Measurements from ENCODE around the gene CES2.

Gene CES2

GRCh38 chr16:66958857-66959703 is 23.8 kb downstream of the CES2 start:
- Histone ChIP-seq H3K27ac (ENCODE audit: low read length, poor library complexity, severe bottlenecking) (no peak overlapping the region), H3K4ac (ENCODE audit: low read depth in 1 of 2, low read length in 2 of 2) (no peak overlapping the region), H3K79me1 (replicated peaks; ENCODE audit: low read length, poor library complexity, severe bottlenecking) (no peaks in the 10 kb centered on the region), H4K8ac (ENCODE audit: low read length) (no peak overlapping the region), H2BK5ac (ENCODE audit: low read depth, low read length, poor library complexity, severe bottlenecking) (no peak overlapping the region), H3K9me3 (ENCODE audit: control insufficient read depth, low read length) (no peaks in the 10 kb centered on the region), H2AK5ac (ENCODE audit: low read length, severe bottlenecking) (no peak overlapping the region), H3K14ac (ENCODE audit: low read length in 2 of 2) (no peak overlapping the region), H3K9ac (ENCODE audit: low read length) (no peak overlapping the region), H4K91ac (ENCODE audit: low read length) (no peak overlapping the region), H2BK12ac (ENCODE audit: low read length in 2 of 2) (no peak overlapping the region), H3K36me3 (ENCODE audit: control insufficient read depth in 1 of 2, insufficient read depth in 2 of 2, low read depth in 1 of 2, low read length in 2 of 2) (no peaks in the 10 kb centered on the region), H3K18ac (ENCODE audit: low read depth in 1 of 2, low read length in 2 of 2) (no peak overlapping the region), H3K4me2 (ENCODE audit: low read length, poor library complexity, severe bottlenecking) (no peak overlapping the region), H2AFZ (ENCODE audit: low read depth, low read length) (no peak overlapping the region), H2BK15ac (ENCODE audit: low read depth, poor library complexity, severe bottlenecking) (no peak overlapping the region), H3K23ac (ENCODE audit: low read length in 2 of 2) (no peak overlapping the region), H3K4me1 (ENCODE audit: control insufficient read depth, insufficient read depth, low read depth, low read length) (no peaks in the 10 kb centered on the region), H3K27me3 (ENCODE audit: control insufficient read depth in 1 of 2, insufficient read depth in 1 of 2, low read length in 2 of 2) (peaks cover 3 to 13% of the 10 kb centered on the region in 2 experiments), H3K4me3 (ENCODE audit: insufficient read depth in 1 of 2, low read depth in 1 of 2, low read length in 2 of 2) (no peak overlapping the region), H2BK120ac (ENCODE audit: low read depth, low read length) (no peak overlapping the region)
- WGBS: 72% methylated on average over 7 of the region's 7 CpGs
- DNase-seq: no peak

- Histone ChIP-seq H3K14ac (ENCODE audit: low read length in 2 of 2) (no peak overlapping the region), H3K27me3 (ENCODE audit: control insufficient read depth in 1 of 2, insufficient read depth in 1 of 2, low read length in 2 of 2) (peaks cover 10 to 20% of the 10 kb centered on the region in 2 experiments), H3K4me1 (ENCODE audit: control insufficient read depth, insufficient read depth, low read depth, low read length) (no peaks in the 10 kb centered on the region), H3K23ac (ENCODE audit: low read length in 2 of 2) (no peak overlapping the region), H2BK12ac (ENCODE audit: low read length in 2 of 2) (no peak overlapping the region), H3K9me3 (ENCODE audit: control insufficient read depth, low read length) (no peaks in the 10 kb centered on the region), H2AFZ (ENCODE audit: low read depth, low read length) (no peak overlapping the region), H2AK5ac (ENCODE audit: low read length, severe bottlenecking) (no peak overlapping the region), H3K4me3 (ENCODE audit: insufficient read depth in 1 of 2, low read depth in 1 of 2, low read length in 2 of 2) (no peak overlapping the region), H2BK15ac (ENCODE audit: low read depth, poor library complexity, severe bottlenecking) (no peak overlapping the region), H3K4me2 (ENCODE audit: low read length, poor library complexity, severe bottlenecking) (no peak overlapping the region), H3K79me1 (replicated peaks; ENCODE audit: low read length, poor library complexity, severe bottlenecking) (no peaks in the 10 kb centered on the region), H3K9ac (ENCODE audit: low read length) (no peak overlapping the region), H3K36me3 (ENCODE audit: control insufficient read depth in 1 of 2, insufficient read depth in 2 of 2, low read depth in 1 of 2, low read length in 2 of 2) (no peaks in the 10 kb centered on the region), H3K4ac (ENCODE audit: low read depth in 1 of 2, low read length in 2 of 2) (no peak overlapping the region), H3K27ac (ENCODE audit: low read length, poor library complexity, severe bottlenecking) (no peak overlapping the region), H2BK120ac (ENCODE audit: low read depth, low read length) (no peak overlapping the region), H4K8ac (ENCODE audit: low read length) (no peak overlapping the region), H4K91ac (ENCODE audit: low read length) (no peak overlapping the region), H2BK5ac (ENCODE audit: low read depth, low read length, poor library complexity, severe bottlenecking) (no peak overlapping the region), H3K18ac (ENCODE audit: low read depth in 1 of 2, low read length in 2 of 2) (no peak overlapping the region)
- no peak for DNase-seq
- WGBS: 82% methylated on average over 5 of the region's 5 CpGs
Measured at GRCh38 chr16:66959704-66960161, 24.4 kb downstream of the CES2 start.

GRCh38 chr16:66960270-66960669 is 25.0 kb downstream of the CES2 start:
- Histone ChIP-seq H3K4me3 (ENCODE audit: insufficient read depth in 1 of 2, low read depth in 1 of 2, low read length in 2 of 2) (no peak overlapping the region), H2AK5ac (ENCODE audit: low read length, severe bottlenecking) (no peak overlapping the region), H3K4ac (ENCODE audit: low read depth in 1 of 2, low read length in 2 of 2) (no peak overlapping the region), H3K9ac (ENCODE audit: low read length) (no peak overlapping the region), H2BK15ac (ENCODE audit: low read depth, poor library complexity, severe bottlenecking) (no peak overlapping the region), H2BK5ac (ENCODE audit: low read depth, low read length, poor library complexity, severe bottlenecking) (no peak overlapping the region), H3K18ac (ENCODE audit: low read depth in 1 of 2, low read length in 2 of 2) (no peak overlapping the region), H3K14ac (ENCODE audit: low read length in 2 of 2) (no peak overlapping the region), H4K91ac (ENCODE audit: low read length) (no peak overlapping the region), H4K8ac (ENCODE audit: low read length) (no peak overlapping the region), H3K27me3 (ENCODE audit: control insufficient read depth in 1 of 2, insufficient read depth in 1 of 2, low read length in 2 of 2) (peaks cover 15 to 25% of the 10 kb centered on the region in 2 experiments), H3K4me2 (ENCODE audit: low read length, poor library complexity, severe bottlenecking) (no peak overlapping the region), H3K4me1 (ENCODE audit: control insufficient read depth, insufficient read depth, low read depth, low read length) (no peaks in the 10 kb centered on the region), H2BK12ac (ENCODE audit: low read length in 2 of 2) (no peak overlapping the region), H3K27ac (ENCODE audit: low read length, poor library complexity, severe bottlenecking) (no peak overlapping the region), H2AFZ (ENCODE audit: low read depth, low read length) (no peak overlapping the region), H3K36me3 (ENCODE audit: control insufficient read depth in 1 of 2, insufficient read depth in 2 of 2, low read depth in 1 of 2, low read length in 2 of 2) (no peaks in the 10 kb centered on the region), H3K23ac (ENCODE audit: low read length in 2 of 2) (no peak overlapping the region), H3K79me1 (replicated peaks; ENCODE audit: low read length, poor library complexity, severe bottlenecking) (no peaks in the 10 kb centered on the region), H3K9me3 (ENCODE audit: control insufficient read depth, low read length) (no peaks in the 10 kb centered on the region), H2BK120ac (ENCODE audit: low read depth, low read length) (no peak overlapping the region)
- WGBS: 90% methylated on average over 1 of the region's 1 CpG
- no peak for DNase-seq

GRCh38 chr16:66961065-66961744 is 25.9 kb downstream of the CES2 start, which contains the start of gene CES3:
Gene CES3 (plus strand): TSS chr16:66961266. CDS start chr16:66961308, 42 bp downstream.
- no peak within 1 kb of the TSS for H3K9ac ChIP-seq (ENCODE audit: low read length)
- no peak within 1 kb of the TSS for H3K27ac ChIP-seq (ENCODE audit: low read length, poor library complexity, severe bottlenecking)
- no peak within 1 kb of the TSS for H2BK12ac ChIP-seq (ENCODE audit: low read length in 2 of 2)
- H2BK120ac ChIP-seq (ENCODE audit: low read depth, low read length): no peak within 1 kb of the TSS
- no peaks in the 10 kb centered on the region for H3K36me3 ChIP-seq (ENCODE audit: control insufficient read depth in 1 of 2, insufficient read depth in 2 of 2, low read depth in 1 of 2, low read length in 2 of 2)
- no peak within 1 kb of the TSS for H2AFZ ChIP-seq (ENCODE audit: low read depth, low read length)
- no peak within 1 kb of the TSS for H3K14ac ChIP-seq (ENCODE audit: low read length in 2 of 2)
- no peak within 1 kb of the TSS for H3K4me2 ChIP-seq (ENCODE audit: low read length, poor library complexity, severe bottlenecking)
- DNase-seq: peak; percentile 74
- H3K4me3 ChIP-seq (ENCODE audit: insufficient read depth in 1 of 2, low read depth in 1 of 2, low read length in 2 of 2): no peak within 1 kb of the TSS
- no peaks in the 10 kb centered on the region for H3K9me3 ChIP-seq (ENCODE audit: control insufficient read depth, low read length)
- no peak within 1 kb of the TSS for H4K8ac ChIP-seq (ENCODE audit: low read length)
- no peak within 1 kb of the TSS for H2BK15ac ChIP-seq (ENCODE audit: low read depth, poor library complexity, severe bottlenecking)
- no peaks in the 10 kb centered on the region for H3K79me1 ChIP-seq (replicated peaks; ENCODE audit: low read length, poor library complexity, severe bottlenecking)
- H3K4ac ChIP-seq (ENCODE audit: low read depth in 1 of 2, low read length in 2 of 2): no peak within 1 kb of the TSS
- no peak within 1 kb of the TSS for H2AK5ac ChIP-seq (ENCODE audit: low read length, severe bottlenecking)
- no peak within 1 kb of the TSS for H3K23ac ChIP-seq (ENCODE audit: low read length in 2 of 2)
- peaks cover 24 to 31% of the 10 kb centered on the region in 2 experiments for H3K27me3 ChIP-seq (ENCODE audit: control insufficient read depth in 1 of 2, insufficient read depth in 1 of 2, low read length in 2 of 2)
- no peak within 1 kb of the TSS for H3K18ac ChIP-seq (ENCODE audit: low read depth in 1 of 2, low read length in 2 of 2)
- 66% methylated on average over 16 of the region's 16 CpGs for WGBS
- H2BK5ac ChIP-seq (ENCODE audit: low read depth, low read length, poor library complexity, severe bottlenecking): no peak within 1 kb of the TSS
- no peak within 1 kb of the TSS for H4K91ac ChIP-seq (ENCODE audit: low read length)
- H3K4me1 ChIP-seq (ENCODE audit: control insufficient read depth, insufficient read depth, low read depth, low read length): no peaks in the 10 kb centered on the region

All from mesenchymal stem cell (in vitro differentiated cells and primary cell).